DOHH2 (cell line): ENCODE measurements around the gene C5orf58.

Experiments used
- H3F3A ChIP-seq: fragments of 200-600 bp; sonication (generic), shearing (Covaris generic); 2 replicates; pipeline ENCODE4 v1.6.0; 2016; ENCODE audit warnings: antibody characterized with exemption, mild to moderate bottlenecking; ENCODE audit not compliant: control insufficient read depth, insufficient read depth
- H3K27ac ChIP-seq: fragments of 200-600 bp; sonication (generic); 2 replicates; pipeline ENCODE4 v1.5.1; 2014; ENCODE audit warnings: low read depth, mild to moderate bottlenecking, low read length, moderate library complexity
- H3K27me3 ChIP-seq: fragments of 200-600 bp; sonication (generic); 2 replicates; pipeline ENCODE4 v1.6.1; 2014; ENCODE audit warnings: mild to moderate bottlenecking, low read length, mixed read lengths; ENCODE audit not compliant: control insufficient read depth
- H3K36me3 ChIP-seq: fragments of 200-600 bp; sonication (generic); 2 replicates; pipeline ENCODE4 v1.6.1; 2014; ENCODE audit warnings: mild to moderate bottlenecking, low read length, moderate library complexity, mixed read lengths; ENCODE audit not compliant: control insufficient read depth
- H3K4me1 ChIP-seq: fragments of 200-600 bp; sonication (generic); 2 replicates; pipeline ENCODE4 v1.6.1; 2014; ENCODE audit warnings: mild to moderate bottlenecking, low read length, mixed read lengths; ENCODE audit not compliant: control insufficient read depth
- H3K4me2 ChIP-seq: fragments of 200-600 bp; sonication (generic); 2 replicates; pipeline ENCODE4 v1.6.0; 2014; ENCODE audit warnings: mild to moderate bottlenecking, low read length, moderate library complexity
- H3K4me3 ChIP-seq: fragments of 200-600 bp; sonication (generic); 2 replicates; pipeline ENCODE4 v1.5.1; 2014; ENCODE audit warnings: mild to moderate bottlenecking, low read length, mixed read lengths
- H3K79me2 ChIP-seq: fragments of 200-600 bp; sonication (generic); 2 replicates; pipeline ENCODE4 v1.6.1; 2014; ENCODE audit warnings: mild to moderate bottlenecking, low read length, mixed read lengths; ENCODE audit not compliant: control insufficient read depth
- H3K9me2 ChIP-seq: fragments of 200-600 bp; sonication (generic); replicated peaks from 2 replicates; pipeline ENCODE4 v1.6.1; 2014; ENCODE audit warnings: mild to moderate bottlenecking, low read length, mixed read lengths; ENCODE audit not compliant: control insufficient read depth
- H3K9me3 ChIP-seq: fragments of 200-600 bp; sonication (generic); 2 replicates; pipeline ENCODE4 v1.6.1; 2014; ENCODE audit warnings: antibody characterized with exemption, low read length, mixed read lengths; ENCODE audit not compliant: control insufficient read depth, insufficient read depth
- H4K20me1 ChIP-seq: fragments of 200-600 bp; sonication (generic); 2 replicates; pipeline ENCODE4 v1.6.0; 2014; ENCODE audit warnings: low read depth, mild to moderate bottlenecking, antibody characterized with exemption, low read length, moderate library complexity; ENCODE audit not compliant: control insufficient read depth, insufficient read depth
- CTCF ChIP-seq: fragments of 200-600 bp; sonication (generic); IDR thresholded peaks from one replicate; pipeline ENCODE4 v1.5.1; 2014; ENCODE audit warnings: antibody characterized with exemption, mild to moderate bottlenecking, low read depth, low read length; ENCODE audit not compliant: poor library complexity, severe bottlenecking
- EZH2phosphoT487 ChIP-seq: fragments of 200-600 bp; sonication (generic); IDR thresholded peaks from 2 replicates; pipeline ENCODE4 v1.6.1; 2017; ENCODE audit warnings: borderline replicate concordance, mild to moderate bottlenecking, antibody characterized with exemption, low read length, moderate library complexity, mixed read lengths

Gene C5orf58

GRCh38 chr5:170186156-170186555, 46.6 kb upstream of the C5orf58 start:
- Histone ChIP-seq H3K27ac (no peak overlapping the region), H3K4me2 (no peak overlapping the region), H3K4me1 (peaks cover 8% of the 10 kb centered on the region), H4K20me1 (no peaks in the 10 kb centered on the region; the same call in 1 of the 2 replicates), H3K27me3 (peaks cover 9% of the 10 kb centered on the region; the same call in 1 of the 2 replicates), H3K36me3 (no peaks in the 10 kb centered on the region), H3K79me2 (no peaks in the 10 kb centered on the region), H3K4me3 (no peak overlapping the region), H3F3A (no peaks in the 10 kb centered on the region), H3K9me3 (no peaks in the 10 kb centered on the region), H3K9me2 (no peaks in the 10 kb centered on the region)
- no peak for TF ChIP-seq CTCF
- TF ChIP-seq EZH2phosphoT487 = no peak

- peaks cover 7% of the 10 kb centered on the region; the same call in 1 of the 2 replicates for H3K27me3 ChIP-seq
- H3K4me1 ChIP-seq = peaks cover 8% of the 10 kb centered on the region
- H3K9me3 ChIP-seq = no peaks in the 10 kb centered on the region
- no peaks in the 10 kb centered on the region for H3K79me2 ChIP-seq
- no peak overlapping the region for H3K27ac ChIP-seq
- H3K4me3 ChIP-seq = no peak overlapping the region
- H3K9me2 ChIP-seq = no peaks in the 10 kb centered on the region
- no peak overlapping the region for H3K4me2 ChIP-seq
- H4K20me1 ChIP-seq = no peaks in the 10 kb centered on the region; the same call in 1 of the 2 replicates
- no peaks in the 10 kb centered on the region for H3F3A ChIP-seq
- TF ChIP-seq EZH2phosphoT487 = no peak
- no peaks in the 10 kb centered on the region for H3K36me3 ChIP-seq
These were observed 45.9 kb upstream of the C5orf58 start for GRCh38 chr5:170186856-170187255.

- Histone ChIP-seq H3K4me1 (peaks cover 8% of the 10 kb centered on the region), H3K27me3 (peaks cover 7% of the 10 kb centered on the region; the same call in 1 of the 2 replicates), H3K36me3 (no peaks in the 10 kb centered on the region), H3K4me3 (no peak overlapping the region), H3K4me2 (no peak overlapping the region), H4K20me1 (no peaks in the 10 kb centered on the region), H3K9me3 (no peaks in the 10 kb centered on the region), H3K9me2 (no peaks in the 10 kb centered on the region), H3F3A (no peaks in the 10 kb centered on the region), H3K79me2 (no peaks in the 10 kb centered on the region), H3K27ac (no peak overlapping the region)
- TF ChIP-seq CTCF (no peak), EZH2phosphoT487 (no peak)
These were observed 42.2 kb upstream of the C5orf58 start for GRCh38 chr5:170190436-170191134.

- no peaks in the 10 kb centered on the region for H3K9me3 ChIP-seq
- H3K27me3 ChIP-seq = peaks cover 7% of the 10 kb centered on the region; the same call in 1 of the 2 replicates
- H3K4me3 ChIP-seq = no peak overlapping the region
- H3K4me1 ChIP-seq = no peaks in the 10 kb centered on the region
- H3K79me2 ChIP-seq = no peaks in the 10 kb centered on the region
- no peaks in the 10 kb centered on the region for H3K9me2 ChIP-seq
- no peak overlapping the region for H3K4me2 ChIP-seq
- H3K36me3 ChIP-seq = no peaks in the 10 kb centered on the region
- no peaks in the 10 kb centered on the region for H3F3A ChIP-seq
- H3K27ac ChIP-seq = no peak overlapping the region
- TF ChIP-seq CTCF (no peak), EZH2phosphoT487 (no peak)
- H4K20me1 ChIP-seq = no peaks in the 10 kb centered on the region
These were observed 40.0 kb upstream of the C5orf58 start for GRCh38 chr5:170192829-170193228.
